HCT116 (cell line): ENCODE measurements around the gene NFIC.

ENCODE experiments used
- EZH2 ChIP-seq: fragments of 200-600 bp; sonication (generic); IDR thresholded peaks from 2 replicates; pipeline ENCODE4 v1.6.1; 2017; ENCODE audit warnings: antibody characterized with exemption, mixed run types
- EZH2phosphoT487 ChIP-seq: fragments of 200-600 bp; IDR thresholded peaks from 2 replicates; pipeline ENCODE4 v1.6.1; 2018; ENCODE audit warnings: antibody characterized with exemption, borderline replicate concordance
- MAX ChIP-seq: IDR thresholded peaks from 2 replicates; pipeline ENCODE4 v1.6.1; 2012
- POLR2A ChIP-seq: IDR thresholded peaks from 2 replicates; pipeline ENCODE4 v1.7.0; 2011; ENCODE audit warnings: borderline replicate concordance; ENCODE audit not compliant: insufficient read depth, insufficient read length; ENCODE audit errors: extremely low read depth
- POLR2AphosphoS5 ChIP-seq: IDR thresholded peaks from 2 replicates; pipeline ENCODE4 v1.6.1; 2011; ENCODE audit warnings: mild to moderate bottlenecking, low read depth, low read length, moderate library complexity
- TCF7L2 ChIP-seq: IDR thresholded peaks from 2 replicates; pipeline ENCODE4 v1.7.0; 2011; ENCODE audit warnings: borderline replicate concordance, inconsistent platforms; ENCODE audit not compliant: insufficient read depth, insufficient read length; ENCODE audit errors: extremely low read depth

GRCh38 chr19:3375221-3376090, 9.1 kb downstream of the NFIC start:
- no peak for TF ChIP-seq POLR2AphosphoS5
- no peak for TF ChIP-seq EZH2
- no peak for TF ChIP-seq POLR2A
- TF ChIP-seq TCF7L2 = no peak
- TF ChIP-seq MAX = no peak
- TF ChIP-seq EZH2phosphoT487 = no peak
